Fibroblast of lung (primary cell): ENCODE results near the gene AMHR2.

Experiments
- EZH2 ChIP-seq: IDR thresholded peaks from 2 replicates; pipeline ENCODE4 v1.5.1; 2012; ENCODE audit warnings: low read length, control low read depth, mild to moderate bottlenecking; ENCODE audit errors: missing control alignments
- TF ChIP-seq, protein P1 (sequence below), 2 donors: IDR thresholded peaks in 1 of 2; conservative IDR thresholded peaks in 1 of 2; 1 replicate in 1 of 2; 2 replicates in 1 of 2; pipeline ENCODE4 v1.5.1; 2011 to 2012; ENCODE audit warnings: low read length in 2 of 2, control low read depth in 1 of 2, inconsistent platforms in 1 of 2, low read depth in 1 of 2, mild to moderate bottlenecking in 1 of 2

DNA sequence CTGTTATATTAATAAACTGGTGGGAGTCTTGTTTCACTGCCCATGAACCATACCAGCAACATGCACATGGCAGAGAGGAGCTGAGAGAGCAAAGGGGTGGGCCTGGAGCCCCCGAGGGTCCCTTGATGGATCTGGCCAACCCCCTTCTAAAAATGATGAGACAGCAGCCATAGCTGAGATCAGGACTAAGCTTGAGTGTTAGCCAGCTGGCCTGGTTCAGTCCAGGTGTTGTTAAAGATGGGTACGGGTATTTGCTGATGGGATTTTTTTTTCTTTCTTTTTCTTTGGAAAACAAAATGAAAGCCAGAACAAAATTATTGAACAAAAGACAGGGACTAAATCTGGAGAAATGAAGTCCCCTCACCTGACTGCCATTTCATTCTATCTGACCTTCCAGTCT, 44.2 kb downstream of the AMHR2 start:
- TF ChIP-seq, protein P1, sequence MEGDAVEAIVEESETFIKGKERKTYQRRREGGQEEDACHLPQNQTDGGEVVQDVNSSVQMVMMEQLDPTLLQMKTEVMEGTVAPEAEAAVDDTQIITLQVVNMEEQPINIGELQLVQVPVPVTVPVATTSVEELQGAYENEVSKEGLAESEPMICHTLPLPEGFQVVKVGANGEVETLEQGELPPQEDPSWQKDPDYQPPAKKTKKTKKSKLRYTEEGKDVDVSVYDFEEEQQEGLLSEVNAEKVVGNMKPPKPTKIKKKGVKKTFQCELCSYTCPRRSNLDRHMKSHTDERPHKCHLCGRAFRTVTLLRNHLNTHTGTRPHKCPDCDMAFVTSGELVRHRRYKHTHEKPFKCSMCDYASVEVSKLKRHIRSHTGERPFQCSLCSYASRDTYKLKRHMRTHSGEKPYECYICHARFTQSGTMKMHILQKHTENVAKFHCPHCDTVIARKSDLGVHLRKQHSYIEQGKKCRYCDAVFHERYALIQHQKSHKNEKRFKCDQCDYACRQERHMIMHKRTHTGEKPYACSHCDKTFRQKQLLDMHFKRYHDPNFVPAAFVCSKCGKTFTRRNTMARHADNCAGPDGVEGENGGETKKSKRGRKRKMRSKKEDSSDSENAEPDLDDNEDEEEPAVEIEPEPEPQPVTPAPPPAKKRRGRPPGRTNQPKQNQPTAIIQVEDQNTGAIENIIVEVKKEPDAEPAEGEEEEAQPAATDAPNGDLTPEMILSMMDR (conservative IDR thresholded peaks at IDR 0.05 in 1 of 2, IDR thresholded peaks at IDR 0.05 in 1 of 2; ENCODE audit: low read depth in 1 of 2, low read length in 2 of 2), result no peak
- no peak for TF ChIP-seq EZH2
